BJ (cell line): ENCODE results near the gene UGT1A6. TPM values are rescaled to one million over a fixed set of nuclear protein-coding genes. Genes with fewer than 3 reads are reported as not detected.

Experiments
- CTCF ChIA-PET: fragments of 350-600 bp; formaldehyde crosslinking; extraction: SDS; loops from one replicate; lab custom pipeline; 2021; ENCODE audit warnings: antibody characterized with exemption, inconsistent platforms; lab: Yijun Ruan, JAX
- POLR2A ChIA-PET: fragments of 300-600 bp; sonication (Branson Sonifier 250); formaldehyde crosslinking; extraction: SDS; loops from one replicate; lab custom pipeline; 2021; ENCODE audit warnings: antibody characterized with exemption; lab: Charles Lee
- DNase-seq: peaks from one replicate; pipeline ENCODE4 v3.0.0-alpha.2; 2011; ENCODE audit warnings: low read depth
- H3K27me3 ChIP-seq: 2 replicates; pipeline ENCODE4 v1.6.0; 2011; ENCODE audit warnings: low read length; ENCODE audit not compliant: control insufficient read depth, insufficient read depth
- H3K36me3 ChIP-seq: 2 replicates; pipeline ENCODE4 v1.5.1; 2011; ENCODE audit warnings: low read length; ENCODE audit not compliant: control insufficient read depth, insufficient read depth
- H3K4me3 ChIP-seq: 2 replicates; pipeline ENCODE4 v1.5.1; 2011; ENCODE audit warnings: low read depth, mild to moderate bottlenecking, control low read depth, low read length
- polyA plus RNA-seq: library from polyadenylated mRNA; depleted of rRNA; stranded (reverse); fragments of >200 nt; gene quantifications from 2 replicates; pipeline ENCODE4 v1.2.3, GENCODE V29; 2011
- TF ChIP-seq, protein P1 (sequence below): IDR thresholded peaks from 2 replicates; pipeline ENCODE4 v1.5.1; 2011; ENCODE audit warnings: low read depth, mild to moderate bottlenecking, control low read depth, inconsistent platforms, low read length, moderate library complexity; ENCODE audit not compliant: insufficient read depth

UGT1A6 gene
- polyA plus RNA-seq, 1 experiment: not detected

DNA sequence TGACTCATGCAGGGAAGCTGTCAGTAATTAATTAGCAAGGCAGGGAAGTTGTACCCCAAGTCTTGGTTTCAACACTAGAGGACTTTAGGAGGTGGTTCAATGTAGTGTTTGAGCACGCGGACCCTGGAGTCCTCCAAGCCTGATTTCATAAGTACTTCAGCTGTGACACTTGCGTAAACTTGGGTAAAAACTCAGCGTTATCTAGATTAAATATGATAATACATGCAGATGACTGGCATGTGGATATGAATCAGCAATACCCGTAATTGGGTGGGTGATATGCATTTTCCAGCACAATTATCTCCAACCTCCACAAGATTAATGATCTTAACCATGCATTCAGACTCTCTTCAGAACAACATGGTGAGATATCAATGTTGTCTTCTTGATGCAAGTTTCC, 5.8 kb upstream of the UGT1A6 start:
- TF ChIP-seq, protein P1, sequence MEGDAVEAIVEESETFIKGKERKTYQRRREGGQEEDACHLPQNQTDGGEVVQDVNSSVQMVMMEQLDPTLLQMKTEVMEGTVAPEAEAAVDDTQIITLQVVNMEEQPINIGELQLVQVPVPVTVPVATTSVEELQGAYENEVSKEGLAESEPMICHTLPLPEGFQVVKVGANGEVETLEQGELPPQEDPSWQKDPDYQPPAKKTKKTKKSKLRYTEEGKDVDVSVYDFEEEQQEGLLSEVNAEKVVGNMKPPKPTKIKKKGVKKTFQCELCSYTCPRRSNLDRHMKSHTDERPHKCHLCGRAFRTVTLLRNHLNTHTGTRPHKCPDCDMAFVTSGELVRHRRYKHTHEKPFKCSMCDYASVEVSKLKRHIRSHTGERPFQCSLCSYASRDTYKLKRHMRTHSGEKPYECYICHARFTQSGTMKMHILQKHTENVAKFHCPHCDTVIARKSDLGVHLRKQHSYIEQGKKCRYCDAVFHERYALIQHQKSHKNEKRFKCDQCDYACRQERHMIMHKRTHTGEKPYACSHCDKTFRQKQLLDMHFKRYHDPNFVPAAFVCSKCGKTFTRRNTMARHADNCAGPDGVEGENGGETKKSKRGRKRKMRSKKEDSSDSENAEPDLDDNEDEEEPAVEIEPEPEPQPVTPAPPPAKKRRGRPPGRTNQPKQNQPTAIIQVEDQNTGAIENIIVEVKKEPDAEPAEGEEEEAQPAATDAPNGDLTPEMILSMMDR: no peak
- ChIA-PET POLR2A (no interaction called here), CTCF (no interaction called here)
- H3K36me3 ChIP-seq: no peaks in the 10 kb centered on the region
- H3K27me3 ChIP-seq: no peaks in the 10 kb centered on the region
- no peak for DNase-seq
- no peak overlapping the region for H3K4me3 ChIP-seq

DNA sequence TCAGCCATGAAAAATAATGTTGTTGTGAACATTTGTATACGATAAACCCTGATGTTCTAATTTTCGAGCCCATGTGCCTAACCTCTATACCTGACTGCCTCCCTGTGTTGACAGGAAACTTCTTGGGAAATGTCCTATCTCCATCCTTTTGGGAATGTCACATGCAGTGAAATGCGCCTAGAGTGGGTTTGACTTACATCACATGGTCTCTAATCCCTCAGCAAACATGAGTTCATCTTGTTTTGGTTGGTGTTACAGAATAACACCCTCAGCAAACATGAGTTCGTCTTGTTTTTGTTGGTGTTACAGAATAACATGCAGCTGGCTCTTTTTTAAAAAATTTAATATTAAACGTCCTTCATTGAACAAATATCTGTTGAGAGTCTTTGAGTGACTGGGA, 4.3 kb upstream of the UGT1A6 start:
- no peak overlapping the region for H3K4me3 ChIP-seq
- no peak for DNase-seq
- POLR2A ChIA-PET: no interaction called here
- no peaks in the 10 kb centered on the region for H3K36me3 ChIP-seq
- CTCF ChIA-PET: no interaction called here
- H3K27me3 ChIP-seq: no peaks in the 10 kb centered on the region
- TF ChIP-seq, protein P1: no peak

DNA sequence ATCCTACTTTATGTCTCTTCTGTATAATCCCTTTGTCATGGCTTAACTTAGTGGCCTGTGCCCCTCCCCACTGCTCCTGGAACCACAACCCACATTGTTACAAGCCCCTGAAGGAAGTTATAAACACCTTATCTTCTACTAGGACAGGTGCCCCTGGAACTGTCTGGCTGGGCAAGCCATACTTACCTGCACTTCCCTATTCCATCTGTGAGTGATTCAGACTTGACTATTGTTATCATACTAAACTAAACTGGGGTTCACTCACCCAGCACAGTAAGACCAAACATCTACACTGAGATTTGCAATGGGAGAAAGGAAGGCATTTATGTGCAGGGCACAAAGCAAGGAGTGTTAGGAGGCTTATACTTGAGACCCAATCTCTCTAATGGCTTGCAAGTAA, 3.7 kb upstream of the UGT1A6 start:
- H3K4me3 ChIP-seq: no peak overlapping the region
- DNase-seq: no peak
- ChIA-PET CTCF (no interaction called here), POLR2A (no interaction called here)
- H3K27me3 ChIP-seq: no peaks in the 10 kb centered on the region
- TF ChIP-seq, protein P1: no peak
- H3K36me3 ChIP-seq: no peaks in the 10 kb centered on the region

DNA sequence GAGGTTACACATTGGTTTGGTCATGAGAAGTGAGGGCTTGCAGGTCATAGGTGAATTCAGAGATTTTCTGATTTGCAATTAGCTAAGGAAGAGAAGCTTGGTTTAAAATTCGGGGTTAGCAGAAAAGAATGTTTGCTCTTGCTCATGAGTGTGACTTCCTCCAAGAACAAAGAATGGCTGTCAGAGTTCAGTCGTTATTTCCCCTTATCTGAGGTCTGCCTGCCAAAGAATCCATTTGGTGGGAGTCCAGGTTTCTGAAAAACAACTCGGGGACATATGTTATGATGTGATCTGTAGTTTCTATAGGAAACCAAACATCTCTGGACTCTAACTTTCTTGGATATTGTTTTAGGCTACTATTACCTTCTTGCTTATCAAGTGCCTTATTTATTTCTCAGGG, 3.2 kb upstream of the UGT1A6 start:
- no peak for DNase-seq
- TF ChIP-seq, protein P1: no peak
- POLR2A ChIA-PET: no interaction called here
- Histone ChIP-seq H3K36me3 (no peaks in the 10 kb centered on the region), H3K27me3 (no peaks in the 10 kb centered on the region), H3K4me3 (no peak overlapping the region)
- CTCF ChIA-PET: no interaction called here

DNA sequence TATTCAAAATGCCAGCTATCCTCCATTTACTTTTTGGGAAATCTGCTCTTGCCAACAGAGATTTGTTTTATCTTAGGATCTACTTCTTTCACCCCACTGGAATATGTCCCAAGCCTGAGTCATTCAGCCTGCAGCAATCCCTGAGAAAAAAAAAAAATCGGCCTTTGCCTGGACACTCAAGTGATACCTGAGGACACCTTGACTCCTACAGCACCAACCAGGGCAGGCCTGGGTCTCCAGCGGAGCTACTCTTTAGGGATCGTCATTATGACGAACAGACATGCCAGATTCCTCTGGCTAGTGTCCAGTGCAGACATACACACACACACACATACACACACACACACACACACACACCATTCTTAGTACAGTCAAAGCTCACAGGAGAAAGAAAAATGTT, 2.2 kb upstream of the UGT1A6 start:
- CTCF ChIA-PET: interaction anchor here (1.8 kb wide), 1 partner anchor 10 kb away, joined by 6 read pairs; no protein-coding TSS in a partner anchor

More for the DNA sequence above, 2.2 kb upstream of the UGT1A6 start:
- DNase-seq: no peak
- TF ChIP-seq, protein P1: no peak
- POLR2A ChIA-PET: no interaction called here
- Histone ChIP-seq H3K36me3 (no peaks in the 10 kb centered on the region), H3K27me3 (no peaks in the 10 kb centered on the region), H3K4me3 (no peak overlapping the region)
